Nephron (organoid): Measurements from ENCODE around the gene NOX4.
"Not testable (repeated sequence)": the region's sequence is repeated elsewhere in the genome, so short reads cannot be mapped to it uniquely, and the experiment has no call there.

Source experiments
- H3K27ac Mint-ChIP-seq, 3 experiments: 2 replicates each; pipeline ENCODE4 v1.8.0; 2020; ENCODE audit warnings: mixed read lengths in 3 of 3, mild to moderate bottlenecking in 2 of 3, moderate library complexity in 1 of 3
- H3K27me3 Mint-ChIP-seq: 2 replicates; pipeline ENCODE4 v1.8.0; 2021; ENCODE audit warnings: low read depth, mild to moderate bottlenecking, moderate library complexity, mixed read lengths
- H3K36me3 Mint-ChIP-seq: 2 replicates; pipeline ENCODE4 v1.8.0; 2020; ENCODE audit warnings: low read depth, mixed read lengths
- H3K4me1 Mint-ChIP-seq: 2 replicates; pipeline ENCODE4 v1.8.0; 2020; ENCODE audit warnings: mixed read lengths
- H3K4me3 Mint-ChIP-seq, 3 experiments: 2 replicates each; pipeline ENCODE4 v1.8.0; 2020; ENCODE audit warnings: mild to moderate bottlenecking in 3 of 3, mixed read lengths in 3 of 3, moderate library complexity in 2 of 3
- H3K9me3 Mint-ChIP-seq: 2 replicates; pipeline ENCODE4 v1.8.0; 2020; ENCODE audit warnings: mixed read lengths
- TF ChIP-seq, protein P1 (sequence below), 3 experiments: fragments of 200-600 bp; sonication (generic); IDR thresholded peaks; one replicate each; pipeline ENCODE4 v1.5.0; 2021; ENCODE audit warnings: antibody characterized with exemption in 3 of 3; ENCODE audit not compliant: unreplicated experiment in 3 of 3

Gene NOX4

GRCh38 chr11:89405629-89406028, 85.5 kb downstream of the NOX4 start:
- Mint-ChIP-seq H3K27ac (no peak overlapping the region), H3K4me1 (no peaks in the 10 kb centered on the region), H3K27me3 (no peaks in the 10 kb centered on the region), H3K4me3 (no peak overlapping the region), H3K36me3 (peaks cover 3% of the 10 kb centered on the region), H3K9me3 (no peaks in the 10 kb centered on the region)
- TF ChIP-seq, protein P1, sequence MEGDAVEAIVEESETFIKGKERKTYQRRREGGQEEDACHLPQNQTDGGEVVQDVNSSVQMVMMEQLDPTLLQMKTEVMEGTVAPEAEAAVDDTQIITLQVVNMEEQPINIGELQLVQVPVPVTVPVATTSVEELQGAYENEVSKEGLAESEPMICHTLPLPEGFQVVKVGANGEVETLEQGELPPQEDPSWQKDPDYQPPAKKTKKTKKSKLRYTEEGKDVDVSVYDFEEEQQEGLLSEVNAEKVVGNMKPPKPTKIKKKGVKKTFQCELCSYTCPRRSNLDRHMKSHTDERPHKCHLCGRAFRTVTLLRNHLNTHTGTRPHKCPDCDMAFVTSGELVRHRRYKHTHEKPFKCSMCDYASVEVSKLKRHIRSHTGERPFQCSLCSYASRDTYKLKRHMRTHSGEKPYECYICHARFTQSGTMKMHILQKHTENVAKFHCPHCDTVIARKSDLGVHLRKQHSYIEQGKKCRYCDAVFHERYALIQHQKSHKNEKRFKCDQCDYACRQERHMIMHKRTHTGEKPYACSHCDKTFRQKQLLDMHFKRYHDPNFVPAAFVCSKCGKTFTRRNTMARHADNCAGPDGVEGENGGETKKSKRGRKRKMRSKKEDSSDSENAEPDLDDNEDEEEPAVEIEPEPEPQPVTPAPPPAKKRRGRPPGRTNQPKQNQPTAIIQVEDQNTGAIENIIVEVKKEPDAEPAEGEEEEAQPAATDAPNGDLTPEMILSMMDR (IDR thresholded peaks at IDR 0.05; ENCODE audit: unreplicated experiment in 3 of 3): no peak

DNA sequence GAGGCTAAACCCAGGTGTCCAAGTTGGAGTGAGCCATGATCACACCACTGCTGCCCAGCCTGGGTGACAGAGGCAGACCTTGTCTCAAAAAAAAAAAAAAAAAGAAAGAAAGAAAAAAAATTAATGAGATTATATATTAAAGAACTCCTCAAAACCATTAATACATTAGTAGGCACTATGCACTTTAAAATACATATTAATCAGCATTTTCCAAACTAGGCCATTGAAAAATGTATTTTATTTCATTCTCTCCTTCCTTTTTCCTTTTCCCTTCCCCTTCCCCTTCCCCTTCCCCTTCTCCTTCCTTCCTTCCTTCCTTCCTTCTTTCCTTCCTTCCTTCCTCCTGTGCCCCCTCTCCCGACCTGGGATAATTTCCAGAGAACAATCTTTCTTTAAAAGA, 99.5 kb downstream of the NOX4 start:
- H3K9me3 Mint-ChIP-seq, H3K27me3 Mint-ChIP-seq, H3K4me1 Mint-ChIP-seq, H3K27ac Mint-ChIP-seq, H3K4me3 Mint-ChIP-seq: not testable (repeated sequence)
- peaks cover 18% of the 10 kb centered on the region for H3K36me3 Mint-ChIP-seq

DNA sequence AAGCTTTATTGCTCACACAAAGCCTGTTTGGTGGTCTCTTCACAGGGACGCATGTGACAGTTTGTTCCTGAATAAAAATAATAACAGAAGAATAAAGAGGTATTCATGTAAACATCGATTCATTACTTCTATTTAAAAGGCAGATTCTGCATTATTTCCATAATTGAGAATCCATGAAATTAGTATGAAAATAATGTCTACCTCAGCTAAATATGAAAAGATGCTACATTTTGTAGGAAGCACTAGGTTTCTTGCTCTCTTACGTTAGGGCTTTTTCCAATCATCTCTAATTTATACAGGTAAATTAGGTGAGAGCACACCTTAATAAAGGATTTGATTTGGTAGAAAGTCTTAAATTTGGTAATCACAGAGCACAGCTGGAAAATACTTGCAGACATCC, 103.7 kb downstream of the NOX4 start:
- H3K9me3 Mint-ChIP-seq, H3K36me3 Mint-ChIP-seq, H3K27me3 Mint-ChIP-seq, H3K4me1 Mint-ChIP-seq, H3K27ac Mint-ChIP-seq, H3K4me3 Mint-ChIP-seq: not testable (repeated sequence)

DNA sequence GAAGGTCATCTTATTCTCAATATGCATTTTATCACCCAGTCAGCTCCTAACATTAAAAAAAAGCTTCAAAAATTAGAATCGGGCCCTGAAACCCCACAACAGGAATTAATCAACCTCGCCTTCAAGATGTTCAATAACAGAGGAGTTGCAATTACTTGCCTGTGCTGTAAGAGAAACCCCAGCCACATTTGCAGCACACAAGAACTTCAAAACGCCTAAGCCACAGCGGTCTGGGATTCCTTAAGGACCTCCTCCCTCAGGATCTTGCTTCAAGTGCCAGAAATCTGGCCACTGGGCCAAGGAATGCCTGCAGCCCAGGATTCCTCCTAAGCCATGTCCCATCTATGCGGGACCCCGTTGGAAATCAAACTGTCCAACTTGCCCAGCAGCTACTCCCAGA, 108.2 kb downstream of the NOX4 start:
- not testable (repeated sequence) for H3K9me3 Mint-ChIP-seq, H3K4me3 Mint-ChIP-seq, H3K36me3 Mint-ChIP-seq, H3K4me1 Mint-ChIP-seq, H3K27me3 Mint-ChIP-seq
- peak overlapping the region; percentile 2 to 56 (median 36) for H3K27ac Mint-ChIP-seq

DNA sequence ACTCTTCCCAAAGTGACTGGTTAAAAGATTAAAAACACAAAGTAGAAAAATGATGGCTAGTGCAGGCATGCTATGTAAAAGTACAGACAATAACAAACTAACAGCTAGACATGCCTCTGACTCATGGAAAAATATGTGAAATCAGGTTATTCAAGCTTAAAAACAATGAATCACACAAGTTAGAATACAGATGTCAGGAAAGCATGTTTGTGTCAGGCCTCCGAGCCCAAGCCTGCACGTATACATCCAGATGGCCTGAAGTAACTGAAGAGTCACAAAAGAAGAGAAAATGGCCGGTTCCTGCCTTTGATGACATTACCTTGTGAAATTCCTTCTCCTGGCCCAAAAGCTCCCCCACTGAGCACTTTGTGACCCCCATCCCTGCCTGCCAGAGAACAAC, 110.1 kb downstream of the NOX4 start:
- H3K27me3 Mint-ChIP-seq: no peaks in the 10 kb centered on the region
- no peaks in the 10 kb centered on the region for H3K9me3 Mint-ChIP-seq
- H3K4me1 Mint-ChIP-seq: no peaks in the 10 kb centered on the region
- TF ChIP-seq, protein P1 (IDR thresholded peaks at IDR 0.05; ENCODE audit: unreplicated experiment in 3 of 3): no peak
- no peak overlapping the region for H3K4me3 Mint-ChIP-seq
- no peaks in the 10 kb centered on the region for H3K36me3 Mint-ChIP-seq
- H3K27ac Mint-ChIP-seq: peak overlapping the region; percentile 2 to 84 (median 60)

GRCh38 chr11:89379976-89380771, 111.0 kb downstream of the NOX4 start:
- H3K27ac Mint-ChIP-seq: peak overlapping the region; percentile 2 to 84 (median 60)
- not testable (repeated sequence) for H3K27me3 Mint-ChIP-seq, H3K9me3 Mint-ChIP-seq, H3K36me3 Mint-ChIP-seq, H3K4me3 Mint-ChIP-seq, H3K4me1 Mint-ChIP-seq

- H3K9me3 Mint-ChIP-seq, H3K4me1 Mint-ChIP-seq, H3K27me3 Mint-ChIP-seq, H3K4me3 Mint-ChIP-seq, H3K36me3 Mint-ChIP-seq, H3K27ac Mint-ChIP-seq: not testable (repeated sequence)
Measured at GRCh38 chr11:89378986-89379385, 112.2 kb downstream of the NOX4 start.

- H3K36me3 Mint-ChIP-seq, H3K4me1 Mint-ChIP-seq: not testable (repeated sequence)
Measured at GRCh38 chr11:89369356-89369755, 121.8 kb downstream of the NOX4 start.

DNA sequence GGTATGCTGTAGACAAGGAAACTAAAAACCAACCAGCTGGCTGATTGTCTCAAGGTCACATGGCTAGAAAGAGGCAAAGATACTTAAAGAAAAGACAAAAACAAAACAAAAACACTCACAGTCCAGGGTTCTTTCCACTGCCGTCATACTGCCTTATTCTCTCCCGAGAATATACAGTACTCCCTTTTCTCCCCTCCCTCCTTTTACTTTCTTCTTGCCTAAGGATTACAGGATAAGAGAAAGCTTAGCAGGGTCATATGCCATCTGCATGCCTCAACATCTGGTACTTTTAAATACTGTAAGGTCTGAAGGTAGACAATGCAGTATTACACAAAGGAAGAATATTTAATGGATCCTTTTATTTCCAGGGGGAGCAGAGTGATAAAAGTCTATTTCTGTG, 126.3 kb downstream of the NOX4 start:
- H3K9me3 Mint-ChIP-seq, H3K4me1 Mint-ChIP-seq, H3K27me3 Mint-ChIP-seq, H3K4me3 Mint-ChIP-seq, H3K36me3 Mint-ChIP-seq, H3K27ac Mint-ChIP-seq: not testable (repeated sequence)

More at GRCh38 chr11:89369356-89369755, 121.8 kb downstream of the NOX4 start:
- H3K4me3 Mint-ChIP-seq, H3K27me3 Mint-ChIP-seq, H3K9me3 Mint-ChIP-seq, H3K27ac Mint-ChIP-seq: not testable (repeated sequence)

DNA sequence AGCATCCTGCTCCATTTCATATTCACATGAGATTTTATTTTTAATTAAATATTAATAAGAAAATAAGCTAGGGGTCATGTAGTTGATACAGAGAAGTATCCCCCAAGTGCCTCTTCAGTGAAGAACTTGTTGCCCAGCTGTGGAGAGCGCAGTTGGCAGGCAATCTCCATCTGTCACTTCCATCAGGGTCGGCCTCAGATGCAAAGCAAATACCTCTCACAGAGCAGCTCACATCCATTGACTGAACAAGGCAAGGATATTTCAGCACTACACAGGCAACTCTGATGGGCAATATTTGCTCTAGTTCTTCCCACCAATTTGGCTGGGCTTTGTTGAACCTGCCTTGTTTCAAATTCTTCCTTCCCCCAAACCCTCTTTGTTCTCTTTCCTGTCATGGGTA, 129.4 kb downstream of the NOX4 start:
- Mint-ChIP-seq H3K9me3 (no peaks in the 10 kb centered on the region), H3K4me1 (no peaks in the 10 kb centered on the region), H3K36me3 (no peaks in the 10 kb centered on the region), H3K27ac (no peak overlapping the region), H3K4me3 (no peak overlapping the region), H3K27me3 (no peaks in the 10 kb centered on the region)
- TF ChIP-seq, protein P1 (IDR thresholded peaks at IDR 0.05; ENCODE audit: unreplicated experiment in 3 of 3): no peak

GRCh38 chr11:89359208-89359607, 132.0 kb downstream of the NOX4 start:
- not testable (repeated sequence) for H3K27ac Mint-ChIP-seq, H3K36me3 Mint-ChIP-seq

More at GRCh38 chr11:89359208-89359607, 132.0 kb downstream of the NOX4 start:
- H3K27me3 Mint-ChIP-seq, H3K4me3 Mint-ChIP-seq, H3K4me1 Mint-ChIP-seq, H3K9me3 Mint-ChIP-seq: not testable (repeated sequence)
